ENCODE results near the gene BNIP5. TPM values are rescaled to one million over a fixed set of nuclear protein-coding genes. Genes with fewer than 3 reads are reported as not detected.

Gene BNIP5
- total and polyA plus RNA-seq, 10 donors, result 0.05 TPM; not detected in 9

GRCh38 chr6:36276581-36277536 is 59.8 kb downstream of the BNIP5 start:
- WGBS, 5 donors, result 70 to 76% (median 73%) methylated on average over 13 of the region's 13 CpGs
- Histone ChIP-seq H3K4me1 (peaks cover 0 to 10% (median 2%) of the 10 kb centered on the region in 6 donors), H3K36me3 (no peaks in the 10 kb centered on the region), H3K4me3 (no peak overlapping the region), H3K9me3 (no peaks in the 10 kb centered on the region), H3K27me3 (replicated peaks in 1 of 7) (peaks cover 0 to under 1% (median 0%) of the 10 kb centered on the region in 7 donors), H3K27ac (no peak overlapping the region)
- no peak for TF ChIP-seq POLR2AphosphoS5 (IDR thresholded peaks at IDR 0.05)
- no peak for TF ChIP-seq POLR2A (IDR thresholded peaks at IDR 0.05)
- TF ChIP-seq, protein P1, sequence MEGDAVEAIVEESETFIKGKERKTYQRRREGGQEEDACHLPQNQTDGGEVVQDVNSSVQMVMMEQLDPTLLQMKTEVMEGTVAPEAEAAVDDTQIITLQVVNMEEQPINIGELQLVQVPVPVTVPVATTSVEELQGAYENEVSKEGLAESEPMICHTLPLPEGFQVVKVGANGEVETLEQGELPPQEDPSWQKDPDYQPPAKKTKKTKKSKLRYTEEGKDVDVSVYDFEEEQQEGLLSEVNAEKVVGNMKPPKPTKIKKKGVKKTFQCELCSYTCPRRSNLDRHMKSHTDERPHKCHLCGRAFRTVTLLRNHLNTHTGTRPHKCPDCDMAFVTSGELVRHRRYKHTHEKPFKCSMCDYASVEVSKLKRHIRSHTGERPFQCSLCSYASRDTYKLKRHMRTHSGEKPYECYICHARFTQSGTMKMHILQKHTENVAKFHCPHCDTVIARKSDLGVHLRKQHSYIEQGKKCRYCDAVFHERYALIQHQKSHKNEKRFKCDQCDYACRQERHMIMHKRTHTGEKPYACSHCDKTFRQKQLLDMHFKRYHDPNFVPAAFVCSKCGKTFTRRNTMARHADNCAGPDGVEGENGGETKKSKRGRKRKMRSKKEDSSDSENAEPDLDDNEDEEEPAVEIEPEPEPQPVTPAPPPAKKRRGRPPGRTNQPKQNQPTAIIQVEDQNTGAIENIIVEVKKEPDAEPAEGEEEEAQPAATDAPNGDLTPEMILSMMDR (IDR thresholded peaks at IDR 0.05 in 8 of 11, conservative IDR thresholded peaks at IDR 0.05 in 3 of 11), result no peak
- no peak for DNase-seq
- intact Hi-C loops (cut with DNase I; ENCODE audit: low total_unique reads), result no loop called here

DNA sequence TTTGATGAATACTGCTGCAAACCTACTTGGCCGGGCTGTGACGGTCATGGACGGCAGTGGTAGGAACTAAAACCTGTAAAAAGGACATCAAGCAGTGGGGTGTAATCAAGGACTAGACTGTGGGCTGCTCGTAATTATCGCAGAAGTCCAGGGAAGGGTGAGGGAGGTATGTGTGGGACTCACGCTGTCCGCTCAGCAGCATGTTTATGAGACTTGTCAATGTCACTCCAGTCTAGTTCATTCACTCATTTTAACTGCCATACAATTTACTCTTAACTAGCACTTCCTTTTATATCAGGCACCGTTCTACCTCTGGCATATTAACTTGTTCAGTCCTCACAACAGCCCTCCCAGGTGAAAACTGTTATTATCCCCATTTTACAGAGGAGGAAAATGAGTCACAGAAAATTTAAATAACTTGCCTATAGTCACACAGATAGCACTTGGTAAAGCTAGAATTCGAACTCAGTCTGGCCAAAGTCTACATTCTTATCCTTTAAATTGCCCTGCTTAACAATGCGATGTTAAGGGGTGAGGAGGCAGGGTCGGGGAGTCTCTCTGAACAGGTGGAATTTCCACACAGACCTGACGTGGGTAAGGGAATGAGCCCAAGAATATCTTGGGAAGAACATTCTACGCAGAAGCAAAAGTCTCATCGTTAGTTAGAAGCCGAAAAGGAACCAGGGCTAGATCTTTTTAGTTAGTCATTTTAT is 62.7 kb downstream of the BNIP5 start:
- Histone ChIP-seq H3K36me3 (no peaks in the 10 kb centered on the region), H3K4me1 (no peaks in the 10 kb centered on the region), H3K4me3 (no peak overlapping the region), H3K27me3 (replicated peaks in 1 of 7) (peaks cover 0 to 22% (median 0%) of the 10 kb centered on the region in 7 donors), H3K9me3 (no peaks in the 10 kb centered on the region), H3K27ac (no peak overlapping the region)
- DNase-seq, result no peak
- WGBS, 5 donors, result 81 to 87% (median 86%) methylated on average over 15 of the region's 15 CpGs
- intact Hi-C loops (cut with DNase I; ENCODE audit: low total_unique reads), result no loop called here
- TF ChIP-seq, protein P1 (IDR thresholded peaks at IDR 0.05 in 8 of 11, conservative IDR thresholded peaks at IDR 0.05 in 3 of 11), result no peak
- TF ChIP-seq POLR2A (IDR thresholded peaks at IDR 0.05) (no peak), POLR2AphosphoS5 (IDR thresholded peaks at IDR 0.05) (no peak)

- Histone ChIP-seq H3K36me3 (no peaks in the 10 kb centered on the region), H3K4me1 (no peaks in the 10 kb centered on the region), H3K27me3 (replicated peaks in 1 of 7) (peaks cover 0 to 22% (median 0%) of the 10 kb centered on the region in 7 donors), H3K4me3 (no peak overlapping the region), H3K9me3 (no peaks in the 10 kb centered on the region), H3K27ac (no peak overlapping the region)
- DNase-seq, result no peak
- intact Hi-C loops (cut with DNase I; ENCODE audit: low total_unique reads), result no loop called here
- TF ChIP-seq, protein P1 (IDR thresholded peaks at IDR 0.05 in 8 of 11, conservative IDR thresholded peaks at IDR 0.05 in 3 of 11), result no peak
- TF ChIP-seq POLR2AphosphoS5 (IDR thresholded peaks at IDR 0.05) (no peak), POLR2A (IDR thresholded peaks at IDR 0.05) (no peak)
- 90 to 98% (median 97%) methylated on average over 5 of the region's 5 CpGs for WGBS, 5 donors
Observed at GRCh38 chr6:36273067-36273466, 63.6 kb downstream of the BNIP5 start.

DNA sequence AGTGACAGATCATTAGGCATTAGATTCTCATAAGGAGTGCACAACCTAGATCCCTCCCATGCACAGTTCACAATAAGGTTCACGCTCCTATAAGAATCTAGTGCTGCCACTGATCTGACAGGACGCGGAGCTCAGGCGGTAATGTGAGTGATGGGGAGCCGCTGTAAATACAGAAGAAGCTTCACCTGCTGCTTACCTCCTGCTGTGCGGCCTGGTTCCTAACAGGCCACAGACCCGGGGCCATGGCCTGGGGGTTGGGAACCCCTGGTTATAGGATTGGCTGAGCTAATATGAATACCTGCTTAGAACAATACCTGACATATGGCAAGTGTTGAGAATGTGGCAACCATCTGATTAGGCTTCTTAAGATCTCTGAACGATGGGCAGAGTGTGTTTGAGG is 64.5 kb downstream of the BNIP5 start:
- DNase-seq, result no peak
- Histone ChIP-seq H3K4me1 (no peaks in the 10 kb centered on the region), H3K36me3 (no peaks in the 10 kb centered on the region), H3K27ac (no peak overlapping the region), H3K9me3 (no peaks in the 10 kb centered on the region), H3K4me3 (no peak overlapping the region), H3K27me3 (replicated peaks in 1 of 7) (peaks cover 0 to 22% (median 0%) of the 10 kb centered on the region in 7 donors)
- WGBS, 5 donors, result 78 to 88% (median 85%) methylated on average over 8 of the region's 8 CpGs
- TF ChIP-seq, protein P1 (IDR thresholded peaks at IDR 0.05 in 8 of 11, conservative IDR thresholded peaks at IDR 0.05 in 3 of 11), result no peak
- no peak for TF ChIP-seq POLR2AphosphoS5 (IDR thresholded peaks at IDR 0.05)
- TF ChIP-seq POLR2A (IDR thresholded peaks at IDR 0.05), result no peak
- intact Hi-C loops (cut with DNase I; ENCODE audit: low total_unique reads), result no loop called here

Measured in spleen (tissue), 11 donors.